ENCODE data around the gene DDX28. TPM values are rescaled to one million over a fixed set of nuclear protein-coding genes. Genes with fewer than 3 reads are reported as not detected.
"Not testable (repeated sequence)": the region's sequence is repeated elsewhere in the genome, so short reads cannot be mapped to it uniquely, and the experiment has no call there.

Gene DDX28
- total and polyA plus RNA-seq, 8 donors, result 4.6 to 9.7 (median 7.3) TPM; not detected in 2

DNA sequence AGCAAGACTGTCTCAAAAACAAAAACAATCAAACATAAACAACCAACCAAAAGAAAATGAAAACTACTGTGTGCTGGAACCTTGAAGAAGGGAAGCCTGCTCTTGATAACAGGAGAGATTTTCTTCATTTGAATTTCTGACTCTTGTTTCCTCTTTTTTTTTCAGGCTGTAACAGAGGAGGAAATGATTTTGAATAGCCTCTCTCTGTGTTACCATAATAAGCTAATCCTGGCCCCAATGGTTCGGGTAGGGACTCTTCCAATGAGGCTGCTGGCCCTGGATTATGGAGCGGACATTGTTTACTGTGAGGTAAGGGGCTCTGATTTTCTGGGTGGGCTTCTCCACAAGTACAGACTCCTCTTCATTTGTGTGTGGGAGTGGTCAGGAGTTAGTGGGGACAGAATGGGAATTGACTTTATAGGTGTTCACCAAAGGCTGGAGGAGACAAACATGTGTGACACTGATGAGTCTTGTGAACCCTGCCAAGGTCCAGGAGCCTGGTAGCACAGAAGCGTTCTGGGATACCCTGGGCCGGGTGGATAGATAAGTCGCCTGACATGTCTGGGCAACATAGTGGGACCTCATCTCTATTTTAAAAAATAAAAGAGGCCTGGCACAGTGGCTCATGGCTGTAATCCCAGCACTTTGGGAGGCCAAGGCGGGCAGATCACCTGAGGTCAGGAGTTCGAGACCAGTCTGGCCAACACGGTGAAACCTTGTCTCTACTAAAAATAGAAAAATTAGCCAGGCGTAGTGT lies 15.0 kb upstream of the DDX28 start:
- DNase-seq, result no peak
- H3K9me3 ChIP-seq, result no peaks in the 10 kb centered on the region
- H3K27ac ChIP-seq, result peak overlapping the region in 3 of 5 donors; percentile 20 to 49 (median 48)
- H3K4me1 ChIP-seq, result peaks cover 0 to 23% (median 3%) of the 10 kb centered on the region in 4 donors
- TF ChIP-seq POLR2AphosphoS5 (IDR thresholded peaks at IDR 0.05) (no peak), EP300 (IDR thresholded peaks at IDR 0.05) (no peak), POLR2A (IDR thresholded peaks at IDR 0.05) (no peak)
- TF ChIP-seq, protein P1, sequence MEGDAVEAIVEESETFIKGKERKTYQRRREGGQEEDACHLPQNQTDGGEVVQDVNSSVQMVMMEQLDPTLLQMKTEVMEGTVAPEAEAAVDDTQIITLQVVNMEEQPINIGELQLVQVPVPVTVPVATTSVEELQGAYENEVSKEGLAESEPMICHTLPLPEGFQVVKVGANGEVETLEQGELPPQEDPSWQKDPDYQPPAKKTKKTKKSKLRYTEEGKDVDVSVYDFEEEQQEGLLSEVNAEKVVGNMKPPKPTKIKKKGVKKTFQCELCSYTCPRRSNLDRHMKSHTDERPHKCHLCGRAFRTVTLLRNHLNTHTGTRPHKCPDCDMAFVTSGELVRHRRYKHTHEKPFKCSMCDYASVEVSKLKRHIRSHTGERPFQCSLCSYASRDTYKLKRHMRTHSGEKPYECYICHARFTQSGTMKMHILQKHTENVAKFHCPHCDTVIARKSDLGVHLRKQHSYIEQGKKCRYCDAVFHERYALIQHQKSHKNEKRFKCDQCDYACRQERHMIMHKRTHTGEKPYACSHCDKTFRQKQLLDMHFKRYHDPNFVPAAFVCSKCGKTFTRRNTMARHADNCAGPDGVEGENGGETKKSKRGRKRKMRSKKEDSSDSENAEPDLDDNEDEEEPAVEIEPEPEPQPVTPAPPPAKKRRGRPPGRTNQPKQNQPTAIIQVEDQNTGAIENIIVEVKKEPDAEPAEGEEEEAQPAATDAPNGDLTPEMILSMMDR (IDR thresholded peaks at IDR 0.05), result no peak
- peaks cover 0 to 33% (median 28%) of the 10 kb centered on the region in 4 donors for H3K36me3 ChIP-seq
- H3K4me3 ChIP-seq, result no peak overlapping the region
- whole genome bisulfite sequencing, 5 donors, result 87 to 93% (median 92%) methylated on average over 9 of the region's 9 CpGs
- H3K27me3 ChIP-seq, result no peaks in the 10 kb centered on the region
- intact Hi-C loops (cut with DNase I; ENCODE audit: low total_unique reads), result loop anchor here (5.0 to 10.0 kb wide), 2 partner anchors 46 to 223 kb away; no protein-coding TSS in a partner anchor

DNA sequence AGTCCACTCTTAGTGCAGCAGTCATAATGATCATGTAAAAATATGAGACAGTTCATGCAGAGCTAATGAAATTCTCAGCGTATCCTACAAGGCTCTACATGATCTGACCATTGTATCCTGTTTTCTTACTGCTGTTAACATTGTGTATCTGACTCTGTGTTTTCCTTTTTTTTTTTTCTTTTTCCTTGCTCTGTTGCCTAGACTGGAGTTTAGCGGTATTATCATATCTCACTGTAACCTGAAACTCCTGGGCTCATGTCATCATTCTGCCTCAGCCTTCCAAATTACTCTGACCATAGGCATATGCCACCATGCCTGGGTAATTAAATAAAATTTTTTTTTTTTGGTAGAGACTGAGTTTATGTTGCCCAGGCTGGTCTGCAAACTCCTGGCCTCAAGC lies 12.2 kb upstream of the DDX28 start:
- H3K27ac ChIP-seq, result no peak overlapping the region
- H3K4me3 ChIP-seq, result no peak overlapping the region
- WGBS, 5 donors, result 84 to 93% (median 87%) methylated on average over 2 of the region's 2 CpGs
- no peak for DNase-seq
- H3K36me3 ChIP-seq, result peaks cover 0 to 32% (median 29%) of the 10 kb centered on the region in 4 donors
- TF ChIP-seq POLR2A (IDR thresholded peaks at IDR 0.05) (no peak), EP300 (IDR thresholded peaks at IDR 0.05) (no peak), POLR2AphosphoS5 (IDR thresholded peaks at IDR 0.05) (no peak)
- TF ChIP-seq, protein P1 (IDR thresholded peaks at IDR 0.05), result no peak
- no peaks in the 10 kb centered on the region for H3K9me3 ChIP-seq
- H3K4me1 ChIP-seq, result peaks cover 0 to 11% (median under 1%) of the 10 kb centered on the region in 4 donors
- no peaks in the 10 kb centered on the region for H3K27me3 ChIP-seq
- intact Hi-C loops (cut with DNase I; ENCODE audit: low total_unique reads), result loop anchor here (5.0 to 10.0 kb wide), 2 partner anchors 43 to 220 kb away; no protein-coding TSS in a partner anchor

DNA sequence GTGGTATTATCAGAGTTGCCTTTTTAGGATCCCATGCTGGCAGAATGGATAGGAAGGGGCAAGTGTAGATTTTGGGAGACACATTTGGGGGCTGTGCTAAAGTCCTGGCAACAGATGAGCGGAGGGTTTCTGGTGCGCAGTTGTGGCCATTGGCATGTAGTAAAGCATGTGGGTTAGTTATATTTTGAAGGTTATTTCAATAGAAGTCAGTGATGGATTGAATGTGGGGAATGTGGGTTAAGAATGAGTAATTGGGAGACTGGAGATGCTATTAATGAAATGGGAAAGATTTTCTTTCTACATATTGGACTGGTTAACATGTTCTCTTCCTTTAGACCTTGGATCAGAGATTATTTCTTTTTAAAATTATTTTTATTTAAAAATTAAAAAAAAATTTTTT lies 10.1 kb upstream of the DDX28 start:
- no peak overlapping the region for H3K27ac ChIP-seq
- H3K9me3 ChIP-seq, result no peaks in the 10 kb centered on the region
- intact Hi-C loops (cut with DNase I; ENCODE audit: low total_unique reads), result loop anchor here (10.0 kb wide), 1 partner anchor 218 kb away; no protein-coding TSS in a partner anchor
- H3K36me3 ChIP-seq, result peaks cover 0 to 32% (median 28%) of the 10 kb centered on the region in 4 donors
- H3K4me3 ChIP-seq, result no peak overlapping the region
- TF ChIP-seq, protein P1 (IDR thresholded peaks at IDR 0.05), result no peak
- TF ChIP-seq POLR2AphosphoS5 (IDR thresholded peaks at IDR 0.05) (no peak), POLR2A (IDR thresholded peaks at IDR 0.05) (no peak), EP300 (IDR thresholded peaks at IDR 0.05) (no peak)
- WGBS, 5 donors, result 93 to 100% (median 95%) methylated on average over 2 of the region's 2 CpGs
- DNase-seq, result no peak
- H3K27me3 ChIP-seq, result no peaks in the 10 kb centered on the region
- peaks cover 0 to 4% (median 0%) of the 10 kb centered on the region in 4 donors for H3K4me1 ChIP-seq

DNA sequence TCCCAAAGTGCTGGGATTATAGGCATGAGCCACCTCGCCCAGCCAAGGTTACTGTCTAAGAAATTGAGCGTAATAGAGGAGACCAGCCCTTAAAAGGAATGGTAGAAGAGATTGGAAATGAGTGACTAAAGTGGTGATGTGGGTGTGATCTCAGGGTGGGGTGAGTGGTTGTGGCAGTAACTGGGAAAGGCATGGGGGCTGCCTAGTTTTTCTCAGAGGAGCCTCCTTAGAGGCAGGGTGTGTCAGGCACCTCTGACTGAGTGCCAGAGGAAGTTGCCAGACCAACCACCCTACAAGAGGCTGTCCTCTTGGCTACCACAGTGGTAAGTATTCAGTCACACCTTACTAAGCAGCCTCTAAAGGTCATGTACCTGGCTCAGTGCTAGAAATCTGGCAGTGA lies 8.9 kb upstream of the DDX28 start:
- Histone ChIP-seq H3K36me3 (peaks cover 0 to 37% (median 31%) of the 10 kb centered on the region in 4 donors), H3K4me1 (peaks cover 0 to under 1% (median 0%) of the 10 kb centered on the region in 4 donors), H3K4me3 (no peak overlapping the region), H3K9me3 (no peaks in the 10 kb centered on the region), H3K27ac (no peak overlapping the region), H3K27me3 (no peaks in the 10 kb centered on the region)
- TF ChIP-seq POLR2A (IDR thresholded peaks at IDR 0.05), result no peak
- no peak for TF ChIP-seq EP300 (IDR thresholded peaks at IDR 0.05)
- TF ChIP-seq POLR2AphosphoS5 (IDR thresholded peaks at IDR 0.05), result no peak
- TF ChIP-seq, protein P1 (IDR thresholded peaks at IDR 0.05), result no peak
- WGBS, 5 donors, result 78 to 90% (median 86%) methylated on average over 2 of the region's 2 CpGs
- no peak for DNase-seq
- intact Hi-C loops (cut with DNase I; ENCODE audit: low total_unique reads), result loop anchor here (10.0 kb wide), 1 partner anchor 217 kb away; no protein-coding TSS in a partner anchor

DNA sequence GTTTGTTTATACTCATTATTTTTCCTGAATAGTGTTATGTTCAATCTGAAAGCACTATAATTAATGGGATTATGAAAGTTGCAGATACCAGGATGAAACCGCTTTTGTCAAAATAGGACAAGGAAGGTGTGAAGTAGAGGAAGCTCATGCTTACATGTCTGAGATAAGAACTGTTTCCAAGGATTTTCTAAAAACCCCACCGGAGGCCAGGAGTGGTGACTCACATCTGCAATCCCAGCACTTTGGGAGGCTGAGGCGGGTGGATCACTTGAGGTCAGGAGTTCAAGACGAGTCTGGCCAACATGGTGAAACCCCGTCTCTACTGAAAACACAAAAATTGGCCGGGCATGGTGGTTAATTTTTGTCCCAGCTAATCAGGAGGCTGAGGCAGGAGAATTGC lies 7.1 kb upstream of the DDX28 start:
- 77 to 88% (median 83%) methylated on average over 6 of the region's 6 CpGs for WGBS, 5 donors
- H3K4me3 ChIP-seq, DNase-seq, H3K4me1 ChIP-seq, H3K27me3 ChIP-seq, H3K9me3 ChIP-seq, H3K27ac ChIP-seq: not testable (repeated sequence)
- intact Hi-C loops (cut with DNase I; ENCODE audit: low total_unique reads), result loop anchor here (10.0 kb wide), 1 partner anchor 215 kb away; no protein-coding TSS in a partner anchor
- peaks cover 0 to 47% (median 41%) of the 10 kb centered on the region in 4 donors for H3K36me3 ChIP-seq
